ENCODE data around the gene SCAMP1.
"Not testable (repeated sequence)": the region's sequence is repeated elsewhere in the genome, so short reads cannot be mapped to it uniquely, and the experiment has no call there.

The SCAMP1 gene

DNA sequence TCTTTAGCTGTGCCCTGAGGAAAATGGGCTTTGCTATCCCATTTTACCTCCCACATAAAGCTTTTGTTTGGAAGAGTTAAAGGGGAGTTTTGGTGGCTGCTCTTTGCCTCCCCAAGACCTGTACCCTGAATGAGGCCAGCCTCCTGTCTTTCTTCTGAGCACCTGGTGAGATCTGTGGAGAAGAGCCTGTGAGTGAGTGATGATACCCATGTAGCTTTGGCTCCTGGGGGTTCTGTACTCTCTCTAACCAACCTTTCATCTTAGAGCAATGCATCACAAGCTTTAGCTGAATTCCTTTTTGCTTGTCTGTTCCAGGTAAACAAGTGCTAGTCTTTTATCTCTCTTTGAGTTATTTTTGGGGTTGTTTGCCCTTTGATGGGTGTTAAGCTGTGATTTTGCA is 73.6 kb downstream of the SCAMP1 start:
- Histone ChIP-seq H3K9ac (ENCODE audit: low read length) (no peak overlapping the region), H3K36me3 (ENCODE audit: control insufficient read depth in 1 of 2, insufficient read depth in 2 of 2, low read length in 2 of 2) (peaks cover 0 to 4% of the 10 kb centered on the region in 2 experiments), H3K4me2 (ENCODE audit: low read length) (no peak overlapping the region), H4K91ac (ENCODE audit: low read depth, low read length) (no peak overlapping the region), H3K27ac (ENCODE audit: low read depth, low read length) (no peak overlapping the region), H4K12ac (ENCODE audit: low read depth, low read length) (no peak overlapping the region), H4K8ac (ENCODE audit: low read depth, low read length) (no peak overlapping the region), H3K4me3 (ENCODE audit: low read depth, low read length) (no peak overlapping the region), H3K9me3 (ENCODE audit: insufficient read depth, low read depth, low read length) (no peaks in the 10 kb centered on the region), H3K27me3 (ENCODE audit: insufficient read depth, low read length) (no peaks in the 10 kb centered on the region), H2BK120ac (ENCODE audit: insufficient read depth, low read length, poor library complexity) (no peak overlapping the region), H3K4ac (ENCODE audit: low read depth, low read length) (no peak overlapping the region), H3K79me1 (ENCODE audit: low read length) (no peaks in the 10 kb centered on the region), H3K23ac (ENCODE audit: low read length) (no peak overlapping the region), H2BK5ac (ENCODE audit: low read depth, low read length, poor library complexity) (no peak overlapping the region), H3K18ac (ENCODE audit: low read length) (no peak overlapping the region), H2AK5ac (ENCODE audit: low read length) (no peak overlapping the region), H3K79me2 (ENCODE audit: control insufficient read depth, insufficient read depth, low read length, poor library complexity) (no peaks in the 10 kb centered on the region), H3K4me1 (ENCODE audit: control insufficient read depth in 1 of 2, insufficient read depth in 2 of 2, low read length in 2 of 2) (no peaks in the 10 kb centered on the region), H3K14ac (ENCODE audit: low read length) (no peak overlapping the region), H2BK12ac (ENCODE audit: low read length) (no peak overlapping the region), H2AFZ (ENCODE audit: insufficient read depth, low read length, poor library complexity) (no peak overlapping the region)
- DNase-seq: no peak

DNA sequence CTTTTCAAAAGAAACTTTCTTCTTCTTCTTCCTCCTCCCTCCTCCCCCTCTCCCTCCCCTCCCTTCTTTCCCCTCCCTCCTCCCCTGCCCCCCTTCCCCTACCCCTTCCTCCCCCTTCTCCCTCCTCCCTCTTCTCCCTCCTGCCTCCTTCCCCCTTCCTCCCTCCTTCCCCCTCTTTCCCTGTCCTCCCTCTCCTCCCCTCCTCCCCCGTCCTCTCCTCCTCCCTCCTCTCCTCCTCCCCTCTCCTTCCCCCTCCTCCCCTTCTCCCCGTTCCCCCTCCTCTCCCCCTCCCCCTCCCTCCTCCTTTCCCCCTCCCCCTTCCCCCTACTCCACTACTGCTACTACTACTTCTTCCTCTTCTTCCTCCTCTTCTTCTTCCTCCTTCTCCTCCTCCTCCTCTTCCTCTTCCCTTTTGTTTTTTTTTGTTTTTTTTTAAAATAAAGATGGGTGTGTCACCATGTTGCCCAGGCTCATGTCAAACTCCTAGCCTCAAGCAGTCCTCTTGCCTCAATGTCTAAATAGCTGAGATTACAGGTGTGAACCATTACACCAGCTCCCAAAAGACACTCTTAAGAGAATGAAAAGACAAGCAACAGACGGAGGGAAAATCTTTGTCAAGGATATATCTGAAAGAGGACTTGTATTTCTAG is 87.5 kb downstream of the SCAMP1 start:
- Histone ChIP-seq H4K8ac (ENCODE audit: low read depth, low read length) (no peak overlapping the region), H2BK12ac (ENCODE audit: low read length) (no peak overlapping the region), H3K27ac (ENCODE audit: low read depth, low read length) (no peak overlapping the region), H4K12ac (ENCODE audit: low read depth, low read length) (no peak overlapping the region), H3K4ac (ENCODE audit: low read depth, low read length) (no peak overlapping the region), H3K18ac (ENCODE audit: low read length) (no peak overlapping the region), H3K9me3 (ENCODE audit: insufficient read depth, low read depth, low read length) (no peaks in the 10 kb centered on the region), H2AK5ac (ENCODE audit: low read length) (no peak overlapping the region), H3K4me2 (ENCODE audit: low read length) (no peak overlapping the region), H3K9ac (ENCODE audit: low read length) (no peak overlapping the region), H2BK5ac (ENCODE audit: low read depth, low read length, poor library complexity) (no peak overlapping the region), H4K91ac (ENCODE audit: low read depth, low read length) (no peak overlapping the region), H3K79me1 (ENCODE audit: low read length) (no peaks in the 10 kb centered on the region), H3K4me1 (ENCODE audit: control insufficient read depth in 1 of 2, insufficient read depth in 2 of 2, low read length in 2 of 2) (no peaks in the 10 kb centered on the region), H2BK120ac (ENCODE audit: insufficient read depth, low read length, poor library complexity) (no peak overlapping the region), H3K79me2 (ENCODE audit: control insufficient read depth, insufficient read depth, low read length, poor library complexity) (no peaks in the 10 kb centered on the region), H3K14ac (ENCODE audit: low read length) (no peak overlapping the region), H3K27me3 (ENCODE audit: insufficient read depth, low read length) (no peaks in the 10 kb centered on the region), H3K23ac (ENCODE audit: low read length) (no peak overlapping the region), H3K36me3 (ENCODE audit: control insufficient read depth in 1 of 2, insufficient read depth in 2 of 2, low read length in 2 of 2) (no peaks in the 10 kb centered on the region), H2AFZ (ENCODE audit: insufficient read depth, low read length, poor library complexity) (no peak overlapping the region), H3K4me3 (ENCODE audit: low read depth, low read length) (no peak overlapping the region)
- 86% methylated on average over 1 of the region's 3 CpGs for WGBS (ENCODE audit: extremely low coverage, insufficient coverage, insufficient read length)
- DNase-seq: no peak

DNA sequence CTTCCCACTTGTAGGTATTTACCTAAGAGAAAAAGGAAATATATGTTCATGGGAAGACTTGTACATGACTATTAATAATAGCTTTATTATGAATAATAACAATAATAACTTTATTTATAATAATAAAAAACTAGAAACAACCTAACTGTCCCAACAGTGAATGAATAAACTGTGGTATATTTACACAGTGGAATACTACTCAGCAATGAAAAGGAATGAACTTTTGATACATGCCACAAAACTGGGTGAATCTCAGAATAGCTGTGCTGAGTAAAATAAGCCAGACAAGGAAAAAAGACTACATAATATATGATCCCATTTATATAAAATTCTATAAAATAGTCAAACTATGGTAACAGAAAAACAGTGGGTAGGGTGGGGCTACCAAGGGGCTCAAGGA is 88.7 kb downstream of the SCAMP1 start:
- H3K9ac ChIP-seq (ENCODE audit: low read length): no peak overlapping the region
- H2BK120ac ChIP-seq (ENCODE audit: insufficient read depth, low read length, poor library complexity): no peak overlapping the region
- no peaks in the 10 kb centered on the region for H3K4me1 ChIP-seq (ENCODE audit: control insufficient read depth in 1 of 2, insufficient read depth in 2 of 2, low read length in 2 of 2)
- no peak overlapping the region for H2AK5ac ChIP-seq (ENCODE audit: low read length)
- no peak overlapping the region for H3K14ac ChIP-seq (ENCODE audit: low read length)
- H3K79me2 ChIP-seq (ENCODE audit: control insufficient read depth, insufficient read depth, low read length, poor library complexity): no peaks in the 10 kb centered on the region
- H4K91ac ChIP-seq (ENCODE audit: low read depth, low read length): no peak overlapping the region
- H3K9me3 ChIP-seq (ENCODE audit: insufficient read depth, low read depth, low read length): no peaks in the 10 kb centered on the region
- no peaks in the 10 kb centered on the region for H3K36me3 ChIP-seq (ENCODE audit: control insufficient read depth in 1 of 2, insufficient read depth in 2 of 2, low read length in 2 of 2)
- no peak overlapping the region for H3K4me3 ChIP-seq (ENCODE audit: low read depth, low read length)
- no peak overlapping the region for H2AFZ ChIP-seq (ENCODE audit: insufficient read depth, low read length, poor library complexity)
- H4K12ac ChIP-seq (ENCODE audit: low read depth, low read length): no peak overlapping the region
- H2BK5ac ChIP-seq (ENCODE audit: low read depth, low read length, poor library complexity): no peak overlapping the region
- no peak overlapping the region for H2BK12ac ChIP-seq (ENCODE audit: low read length)
- H3K27ac ChIP-seq (ENCODE audit: low read depth, low read length): no peak overlapping the region
- no peak overlapping the region for H3K18ac ChIP-seq (ENCODE audit: low read length)
- DNase-seq: no peak
- H3K27me3 ChIP-seq (ENCODE audit: insufficient read depth, low read length): no peaks in the 10 kb centered on the region
- no peak overlapping the region for H3K23ac ChIP-seq (ENCODE audit: low read length)
- H3K79me1 ChIP-seq (ENCODE audit: low read length): no peaks in the 10 kb centered on the region
- no peak overlapping the region for H4K8ac ChIP-seq (ENCODE audit: low read depth, low read length)
- H3K4ac ChIP-seq (ENCODE audit: low read depth, low read length): no peak overlapping the region
- H3K4me2 ChIP-seq (ENCODE audit: low read length): no peak overlapping the region

DNA sequence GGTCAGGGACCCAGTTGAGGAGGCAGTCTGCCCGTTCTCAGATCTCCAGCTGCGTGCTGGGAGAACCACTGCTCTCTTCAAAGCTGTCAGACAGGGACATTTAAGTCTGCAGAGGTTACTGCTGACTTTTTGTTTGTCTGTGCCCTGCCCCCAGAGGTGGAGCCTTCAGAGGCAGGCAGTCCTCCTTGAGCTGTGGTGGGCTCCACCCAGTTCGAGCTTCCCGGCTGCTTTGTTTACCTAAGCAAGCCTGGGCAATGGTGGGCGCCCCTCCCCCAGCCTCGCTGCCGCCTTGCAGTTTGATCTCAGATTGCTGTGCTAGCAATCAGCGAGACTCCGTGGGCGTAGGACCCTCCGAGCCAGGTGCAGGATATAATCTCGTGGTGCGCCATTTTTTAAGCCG is 97.1 kb downstream of the SCAMP1 start:
- H2AFZ ChIP-seq (ENCODE audit: insufficient read depth, low read length, poor library complexity); H3K4ac ChIP-seq (ENCODE audit: low read depth, low read length); H3K14ac ChIP-seq (ENCODE audit: low read length); H3K36me3 ChIP-seq (ENCODE audit: control insufficient read depth in 1 of 2, insufficient read depth in 2 of 2, low read length in 2 of 2); H3K27ac ChIP-seq (ENCODE audit: low read depth, low read length); H3K79me1 ChIP-seq (ENCODE audit: low read length); H3K9me3 ChIP-seq (ENCODE audit: insufficient read depth, low read depth, low read length); H2AK5ac ChIP-seq (ENCODE audit: low read length); H3K4me1 ChIP-seq (ENCODE audit: control insufficient read depth in 1 of 2, insufficient read depth in 2 of 2, low read length in 2 of 2); H3K4me3 ChIP-seq (ENCODE audit: low read depth, low read length); H3K18ac ChIP-seq (ENCODE audit: low read length); H3K4me2 ChIP-seq (ENCODE audit: low read length); H2BK5ac ChIP-seq (ENCODE audit: low read depth, low read length, poor library complexity); H4K8ac ChIP-seq (ENCODE audit: low read depth, low read length); H4K12ac ChIP-seq (ENCODE audit: low read depth, low read length); H3K27me3 ChIP-seq (ENCODE audit: insufficient read depth, low read length); DNase-seq; H3K79me2 ChIP-seq (ENCODE audit: control insufficient read depth, insufficient read depth, low read length, poor library complexity); H2BK12ac ChIP-seq (ENCODE audit: low read length); H3K23ac ChIP-seq (ENCODE audit: low read length); H4K91ac ChIP-seq (ENCODE audit: low read depth, low read length); H3K9ac ChIP-seq (ENCODE audit: low read length); H2BK120ac ChIP-seq (ENCODE audit: insufficient read depth, low read length, poor library complexity): not testable (repeated sequence)
- WGBS (ENCODE audit: extremely low coverage, insufficient coverage, insufficient read length): no CpG with 5 or more reads among the region's 14 CpGs

Measured in trophoblast cell (in vitro differentiated cells and primary cell).